ENCODE data around the gene SLC44A4.
"Not testable (repeated sequence)": the region's sequence is repeated elsewhere in the genome, so short reads cannot be mapped to it uniquely, and the experiment has no call there.

Gene SLC44A4

DNA sequence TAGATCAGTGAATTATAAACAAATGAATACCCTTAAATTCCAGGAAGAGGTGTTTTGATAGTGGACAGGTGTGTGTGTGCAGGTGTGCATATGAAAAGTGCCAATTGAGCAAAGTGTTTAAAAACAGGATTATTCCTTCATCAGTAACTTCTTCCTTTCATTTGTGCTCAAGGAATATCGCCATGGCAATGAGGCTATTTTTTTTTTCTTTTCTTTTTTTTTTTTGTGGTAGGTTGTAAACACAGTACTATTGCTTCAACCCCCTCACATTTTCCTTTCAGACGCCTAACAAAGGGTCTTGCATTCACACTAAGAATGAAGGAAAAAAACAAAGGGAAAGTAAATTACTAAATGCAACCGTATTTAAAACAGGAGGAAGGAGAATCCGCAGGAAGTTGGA, 53.2 kb downstream of the SLC44A4 start:
- no peak for DNase-seq

DNA sequence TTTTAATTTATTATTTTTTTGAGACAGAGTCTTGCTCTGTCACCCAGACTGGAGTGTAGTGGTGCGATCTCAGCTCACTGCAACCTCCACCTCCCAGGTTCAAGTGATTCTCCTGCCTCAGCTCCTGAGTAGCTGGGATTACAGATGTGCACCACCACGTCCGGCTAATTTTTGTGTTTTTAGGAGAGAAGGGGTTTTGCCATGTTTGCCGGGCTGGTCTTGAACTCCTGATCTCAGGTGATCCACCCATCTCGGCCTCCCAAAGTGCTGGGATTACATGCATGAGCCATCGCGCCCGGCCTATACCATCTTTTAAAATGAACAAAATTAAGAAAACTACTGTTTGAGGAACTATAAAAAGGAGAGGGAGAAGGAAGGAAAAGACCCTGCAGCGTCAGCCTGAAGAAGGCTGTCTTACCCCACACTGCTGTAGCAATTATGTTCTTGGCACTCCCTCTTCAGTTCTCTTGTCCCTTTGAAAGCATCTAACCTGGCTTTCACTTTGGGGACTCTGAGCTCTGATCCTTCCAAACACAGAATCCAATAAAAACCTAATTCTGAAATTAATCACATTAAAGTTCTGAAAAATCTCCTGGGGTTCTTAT, 55.1 kb downstream of the SLC44A4 start:
- not testable (repeated sequence) for DNase-seq

DNA sequence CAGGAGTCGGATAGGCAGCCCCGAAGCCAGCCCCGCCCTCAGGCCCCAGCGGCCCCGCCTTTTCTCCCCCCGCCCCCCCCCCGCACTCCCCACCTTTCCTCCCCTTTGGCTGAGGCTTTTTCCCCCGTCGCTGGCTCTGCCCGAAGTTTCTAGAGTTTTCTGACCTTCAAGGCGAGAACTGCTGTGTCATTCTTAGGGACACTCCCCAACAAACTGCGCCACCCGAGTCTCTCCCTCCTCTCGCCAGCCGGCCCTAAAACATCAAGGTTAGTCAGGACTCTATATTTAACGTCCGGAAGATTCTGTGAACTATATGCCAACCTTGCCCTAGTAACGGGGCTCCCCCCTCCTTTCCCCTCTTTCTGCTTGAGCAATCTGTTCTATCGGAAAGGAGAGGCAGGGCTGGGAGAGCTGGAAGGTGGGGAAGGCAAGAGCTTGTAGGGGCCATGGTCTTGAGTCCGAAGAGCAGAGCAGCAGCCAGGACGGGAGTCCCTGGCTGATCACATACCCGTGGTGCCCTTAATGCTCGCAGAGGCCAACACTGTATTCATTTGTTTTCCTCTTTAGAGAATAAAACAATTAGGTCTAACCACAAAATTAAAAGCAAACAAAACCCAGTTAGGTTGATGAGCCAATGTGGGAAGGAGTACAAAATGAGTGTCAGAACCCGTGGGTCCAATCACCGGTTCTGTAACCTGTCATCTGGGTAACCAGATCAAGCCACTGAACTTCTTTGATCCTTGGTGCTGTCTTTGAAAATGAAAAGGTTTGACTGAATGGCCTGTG, 56.6 kb downstream of the SLC44A4 start:
- DNase-seq, result peak; percentile 42

DNA sequence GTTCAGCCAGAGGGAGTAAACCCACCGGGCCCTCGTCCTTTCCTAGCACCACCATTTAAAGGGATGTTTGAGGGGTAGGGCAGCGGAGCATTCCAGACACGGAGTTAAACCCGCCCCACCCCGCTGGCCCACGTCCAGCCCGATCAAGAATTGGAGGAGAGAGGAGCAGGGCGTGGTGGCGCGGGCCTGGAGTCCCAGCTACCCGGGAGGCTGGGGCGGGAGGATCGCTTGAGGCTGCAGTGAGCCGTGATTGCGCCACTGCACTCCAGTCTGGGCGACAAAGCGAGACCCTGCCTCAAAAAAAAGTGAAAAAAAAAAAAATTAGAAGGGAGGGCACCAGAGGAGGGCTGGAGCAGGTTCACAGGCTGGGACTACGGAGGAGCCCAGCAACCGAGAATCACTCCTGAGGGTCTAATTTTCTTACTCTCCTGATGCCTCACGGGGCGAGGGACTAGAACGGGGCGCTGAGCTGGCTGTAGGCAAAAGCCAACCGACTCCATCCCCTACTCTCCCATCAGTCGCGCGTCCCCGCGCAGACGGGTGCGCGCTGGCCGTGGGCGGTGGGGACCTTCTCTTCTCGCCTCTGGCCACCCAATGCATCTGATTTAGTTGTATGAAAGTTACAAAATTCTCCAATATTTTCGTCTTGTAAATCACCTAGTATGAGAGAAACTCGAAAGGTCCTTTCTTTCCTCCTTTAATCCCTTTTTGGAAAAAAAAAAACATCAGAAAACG, 57.3 kb downstream of the SLC44A4 start:
- DNase-seq, result peak; percentile 24

DNA sequence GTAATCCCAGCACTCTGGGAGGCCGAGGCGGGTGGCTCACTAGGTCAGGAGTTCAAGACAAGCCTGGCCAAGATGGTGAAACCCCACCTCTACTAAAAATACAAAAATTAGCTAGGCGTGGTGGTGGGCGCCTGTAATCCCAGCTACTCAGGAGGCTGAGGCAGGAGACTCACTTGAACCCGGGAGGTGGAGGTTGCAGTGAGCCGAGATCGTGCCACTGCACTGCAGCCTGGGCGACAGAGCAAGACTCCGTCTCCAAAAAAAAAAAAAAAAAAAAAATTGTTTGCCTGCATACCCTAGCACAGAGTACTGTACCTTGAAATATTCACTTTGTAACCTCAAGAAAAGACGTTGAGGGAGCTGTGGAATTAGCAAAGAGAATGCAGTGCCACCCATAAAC, 58.4 kb downstream of the SLC44A4 start:
- DNase-seq, result not testable (repeated sequence)

DNA sequence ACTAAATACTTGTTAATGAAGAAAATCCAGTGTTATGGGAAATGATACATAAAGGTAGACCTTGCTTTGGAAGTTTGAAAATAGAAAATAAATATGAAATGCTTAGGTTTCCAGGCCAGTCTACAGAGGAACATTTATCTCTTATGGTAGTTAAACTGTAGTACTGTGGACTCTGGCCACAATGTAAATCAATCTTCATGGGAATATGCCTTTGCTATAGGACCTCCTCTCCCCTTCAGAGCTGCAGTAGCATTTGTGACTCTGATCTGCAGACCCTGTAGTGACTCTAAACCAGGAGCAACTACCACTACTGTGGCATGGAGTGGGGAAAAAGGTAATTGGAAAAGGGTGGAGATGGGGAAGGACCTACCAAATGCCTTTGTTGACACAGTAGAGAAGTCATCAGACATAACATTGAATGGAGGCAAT, 58.9 kb downstream of the SLC44A4 start:
- DNase-seq, result no peak

DNA sequence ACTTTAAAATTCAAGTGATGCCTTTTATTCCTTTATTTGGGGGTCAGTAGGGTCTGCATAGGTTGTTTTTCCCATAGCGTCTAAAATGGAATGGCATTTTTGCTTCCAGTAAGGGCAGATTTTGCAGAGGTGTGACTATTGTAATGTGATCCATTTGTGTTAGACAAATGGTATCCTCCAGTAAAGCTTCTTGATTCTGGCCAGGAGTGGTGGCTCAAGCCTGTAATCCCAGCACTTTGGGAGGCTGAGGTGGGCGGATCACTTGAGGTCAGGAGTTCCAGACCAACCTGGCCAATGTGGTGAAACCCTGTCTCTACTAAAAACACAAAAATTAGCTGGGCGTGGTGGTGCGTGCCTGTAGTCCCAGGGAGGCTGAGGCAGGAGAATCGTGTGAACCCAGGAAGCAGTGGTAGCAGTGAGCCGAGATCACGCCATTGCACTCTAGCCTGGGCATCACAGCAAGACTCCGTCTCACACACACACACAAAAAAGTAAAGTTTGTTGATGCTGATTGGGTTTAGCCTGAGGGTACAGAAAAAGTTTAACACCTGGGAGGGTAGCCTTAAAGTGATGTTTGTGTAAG, 60.8 kb downstream of the SLC44A4 start:
- DNase-seq, result not testable (repeated sequence)

DNA sequence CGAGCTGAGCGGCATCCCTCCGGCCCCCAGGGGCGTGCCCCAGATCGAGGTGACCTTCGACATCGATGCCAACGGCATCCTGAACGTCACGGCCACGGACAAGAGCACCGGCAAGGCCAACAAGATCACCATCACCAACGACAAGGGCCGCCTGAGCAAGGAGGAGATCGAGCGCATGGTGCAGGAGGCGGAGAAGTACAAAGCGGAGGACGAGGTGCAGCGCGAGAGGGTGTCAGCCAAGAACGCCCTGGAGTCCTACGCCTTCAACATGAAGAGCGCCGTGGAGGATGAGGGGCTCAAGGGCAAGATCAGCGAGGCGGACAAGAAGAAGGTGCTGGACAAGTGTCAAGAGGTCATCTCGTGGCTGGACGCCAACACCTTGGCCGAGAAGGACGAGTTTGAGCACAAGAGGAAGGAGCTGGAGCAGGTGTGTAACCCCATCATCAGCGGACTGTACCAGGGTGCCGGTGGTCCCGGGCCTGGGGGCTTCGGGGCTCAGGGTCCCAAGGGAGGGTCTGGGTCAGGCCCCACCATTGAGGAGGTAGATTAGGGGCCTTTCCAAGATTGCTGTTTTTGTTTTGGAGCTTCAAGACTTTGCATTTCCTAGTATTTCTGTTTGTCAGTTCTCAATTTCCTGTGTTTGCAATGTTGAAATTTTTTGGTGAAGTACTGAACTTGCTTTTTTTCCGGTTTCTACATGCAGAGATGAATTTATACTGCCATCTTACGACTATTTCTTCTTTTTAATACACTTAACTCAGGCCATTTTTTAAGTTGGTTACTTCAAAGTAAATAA, 61.5 kb downstream of the SLC44A4 start:
- not testable (repeated sequence) for DNase-seq

DNA sequence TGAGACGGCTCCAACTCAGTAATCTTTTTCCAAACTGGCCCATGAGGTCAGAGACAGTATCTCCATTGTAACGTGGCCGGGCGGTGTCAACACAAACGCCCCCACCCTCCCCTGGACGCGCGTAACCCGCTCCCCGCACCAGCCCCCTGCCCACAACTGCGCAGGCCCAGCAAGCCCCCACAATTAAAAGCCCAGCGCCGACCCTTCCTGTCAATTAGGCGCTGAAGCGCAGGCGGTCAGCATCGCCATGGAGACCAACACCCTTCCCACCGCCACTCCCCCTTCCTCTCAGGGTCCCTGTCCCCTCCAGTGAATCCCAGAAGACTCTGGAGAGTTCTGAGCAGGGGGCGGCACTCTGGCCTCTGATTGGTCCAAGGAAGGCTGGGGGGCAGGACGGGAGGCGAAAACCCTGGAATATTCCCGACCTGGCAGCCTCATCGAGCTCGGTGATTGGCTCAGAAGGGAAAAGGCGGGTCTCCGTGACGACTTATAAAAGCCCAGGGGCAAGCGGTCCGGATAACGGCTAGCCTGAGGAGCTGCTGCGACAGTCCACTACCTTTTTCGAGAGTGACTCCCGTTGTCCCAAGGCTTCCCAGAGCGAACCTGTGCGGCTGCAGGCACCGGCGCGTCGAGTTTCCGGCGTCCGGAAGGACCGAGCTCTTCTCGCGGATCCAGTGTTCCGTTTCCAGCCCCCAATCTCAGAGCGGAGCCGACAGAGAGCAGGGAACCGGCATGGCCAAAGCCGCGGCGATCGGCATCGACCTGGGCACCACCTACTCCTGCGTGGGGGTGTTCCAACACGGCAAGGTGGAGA, 63.6 kb downstream of the SLC44A4 start, which contains the start of the genes HSPA1A and HSPA1L:
Gene HSPA1A (plus strand): TSS at position 519 of the 814 bp plus-strand sequence. CDS start 214 bp downstream, at position 733.
Gene HSPA1L (minus strand): TSS at position 259 of the 814 bp plus-strand sequence. CDS start 3,311 bp downstream, outside the sequence.
- peak; percentile 52 for DNase-seq

DNA sequence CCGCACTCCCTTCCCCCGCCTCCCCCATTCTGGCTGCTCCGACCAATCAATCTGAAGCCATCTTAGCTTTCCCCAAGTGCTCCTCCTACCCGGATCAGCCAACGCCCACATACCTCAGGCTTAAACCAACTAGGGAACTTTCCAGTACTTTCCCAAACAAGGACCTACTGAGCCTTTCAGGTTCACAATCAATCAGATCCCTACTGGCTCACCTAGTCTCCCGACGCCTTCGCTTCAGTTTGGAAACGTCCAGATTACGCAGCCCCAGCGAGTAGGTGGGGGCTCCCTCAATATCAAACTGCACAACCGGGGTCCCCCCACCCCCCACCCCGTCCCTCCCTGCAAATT, 64.1 kb downstream of the SLC44A4 start:
- peak; percentile 20 for DNase-seq

DNA sequence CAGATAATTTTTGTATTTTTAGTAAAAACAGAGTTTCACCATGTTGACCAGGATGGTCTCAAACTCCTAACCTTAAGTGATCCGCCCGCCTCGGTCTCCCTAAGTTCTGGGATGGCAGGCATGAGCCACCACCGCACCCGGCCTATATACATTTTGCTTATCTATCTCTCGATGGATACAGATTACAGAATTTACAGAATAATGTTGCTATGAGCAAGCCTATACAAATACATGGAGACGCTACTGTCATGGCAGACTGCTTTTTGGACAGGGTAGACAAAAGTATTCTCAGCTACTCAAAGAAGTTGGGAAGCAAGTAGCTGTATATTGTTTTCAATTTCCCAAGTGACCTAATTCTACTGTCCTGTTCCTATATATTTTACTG, 65.3 kb downstream of the SLC44A4 start:
- DNase-seq, result no peak
